Neural progenitor cell (in vitro differentiated cells): ENCODE measurements around the gene SBDS.

ENCODE experiments used
- CTCF ChIP-seq: fragments of 200-600 bp; sonication (generic); IDR thresholded peaks from 2 replicates; pipeline ENCODE4 v1.5.1; 2017; ENCODE audit warnings: antibody characterized with exemption, mild to moderate bottlenecking
- EZH2 ChIP-seq: fragments of 200-600 bp; sonication (generic); IDR thresholded peaks from 2 replicates; pipeline ENCODE4 v1.6.1; 2017; ENCODE audit warnings: antibody characterized with exemption, mild to moderate bottlenecking, moderate library complexity

DNA sequence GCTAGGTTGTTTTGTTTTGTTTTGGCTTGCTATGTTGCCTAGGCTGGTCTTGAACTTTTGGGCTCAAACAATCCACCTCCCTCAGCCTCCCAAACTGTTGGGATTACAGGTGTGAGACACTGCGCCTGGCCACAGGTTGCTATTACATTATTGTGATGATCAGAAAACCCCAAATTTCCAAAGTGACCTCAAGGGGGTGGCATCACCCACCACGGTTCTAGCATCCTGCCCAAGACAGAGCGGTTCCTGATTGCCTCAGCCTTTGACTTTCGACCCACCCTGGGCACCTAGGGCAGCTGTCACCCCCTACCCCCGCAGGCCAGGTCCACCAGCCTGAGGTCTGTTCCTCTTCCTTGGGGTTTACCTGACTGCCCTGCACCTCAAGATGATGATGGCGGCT is 28.4 kb downstream of the SBDS start:
- TF ChIP-seq CTCF: no peak
- TF ChIP-seq EZH2: no peak
